Measurements from ENCODE around the gene LARP4B.

LARP4B gene

GRCh38 chr10:811379-812175, 119.9 kb downstream of the LARP4B start:
- POLR2A ChIA-PET: no interaction called here
- CTCF ChIA-PET: no interaction called here

GRCh38 chr10:810351-810846, 121.1 kb downstream of the LARP4B start:
- TF ChIP-seq CTCF (IDR thresholded peaks at IDR 0.05; ENCODE audit: control extremely low read depth, extremely low read depth, low read depth, missing control alignments): peak; percentile 29
- CTCF ChIA-PET: no interaction called here
- POLR2A ChIA-PET: no interaction called here
- no peak for DNase-seq (ENCODE audit: extremely low spot score)

More at GRCh38 chr10:811379-812175, 119.9 kb downstream of the LARP4B start:
- DNase-seq (ENCODE audit: extremely low spot score): no peak
- TF ChIP-seq CTCF (IDR thresholded peaks at IDR 0.05; ENCODE audit: control extremely low read depth, extremely low read depth, low read depth, missing control alignments): no peak

GRCh38 chr10:809671-810350, 121.7 kb downstream of the LARP4B start:
- ChIA-PET CTCF (no interaction called here), POLR2A (no interaction called here)
- TF ChIP-seq CTCF (IDR thresholded peaks at IDR 0.05; ENCODE audit: control extremely low read depth, extremely low read depth, low read depth, missing control alignments): no peak
- no peak for DNase-seq (ENCODE audit: extremely low spot score)

GRCh38 chr10:807958-808353, 123.5 kb downstream of the LARP4B start:
- POLR2A ChIA-PET: no interaction called here
- CTCF ChIA-PET: no interaction called here
- no peak for DNase-seq (ENCODE audit: extremely low spot score)
- no peak for TF ChIP-seq CTCF (IDR thresholded peaks at IDR 0.05; ENCODE audit: control extremely low read depth, extremely low read depth, low read depth, missing control alignments)

- DNase-seq (ENCODE audit: extremely low spot score): no peak
- ChIA-PET CTCF (no interaction called here), POLR2A (no interaction called here)
- TF ChIP-seq CTCF (IDR thresholded peaks at IDR 0.05; ENCODE audit: control extremely low read depth, extremely low read depth, low read depth, missing control alignments): no peak
These were observed 124.1 kb downstream of the LARP4B start for GRCh38 chr10:807163-807957.

- CTCF ChIA-PET: no interaction called here
- DNase-seq (ENCODE audit: extremely low spot score): no peak
- POLR2A ChIA-PET: no interaction called here
- no peak for TF ChIP-seq CTCF (IDR thresholded peaks at IDR 0.05; ENCODE audit: control extremely low read depth, extremely low read depth, low read depth, missing control alignments)
These were observed 124.9 kb downstream of the LARP4B start for GRCh38 chr10:806451-807162.
